ELR (cell line): ENCODE results near the gene C14orf119.
A peak's percentile ranks its signal among the peaks of the same experiment; 100 is the strongest.

ENCODE experiments used
- DNase-seq: peaks from one replicate; pipeline ENCODE4 v3.0.0-alpha.2; 2015; ENCODE audit warnings: low read depth

C14orf119 gene

GRCh38 chr14:23126548-23127278, 31.4 kb downstream of the C14orf119 start:
- DNase-seq = no peak

DNA sequence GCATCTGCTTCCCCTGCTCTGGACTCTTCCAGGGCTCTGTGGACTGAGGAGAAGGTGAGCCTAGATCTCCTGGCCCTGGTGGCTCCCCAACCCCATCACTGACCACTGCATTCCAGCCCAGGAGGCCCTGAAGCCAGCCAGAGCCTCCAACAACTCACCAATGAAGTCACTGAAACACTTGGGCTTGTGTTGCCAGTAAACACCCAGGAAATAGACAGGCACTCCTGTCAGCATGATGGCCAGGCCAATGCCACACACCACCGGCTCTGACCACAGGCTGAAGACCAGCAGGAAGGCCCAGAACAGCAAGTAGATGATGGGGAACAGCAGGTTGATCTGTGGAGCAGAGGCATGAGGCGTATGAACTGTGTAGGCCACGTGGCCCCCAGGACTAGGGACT, 32.6 kb downstream of the C14orf119 start:
- DNase-seq = no peak

DNA sequence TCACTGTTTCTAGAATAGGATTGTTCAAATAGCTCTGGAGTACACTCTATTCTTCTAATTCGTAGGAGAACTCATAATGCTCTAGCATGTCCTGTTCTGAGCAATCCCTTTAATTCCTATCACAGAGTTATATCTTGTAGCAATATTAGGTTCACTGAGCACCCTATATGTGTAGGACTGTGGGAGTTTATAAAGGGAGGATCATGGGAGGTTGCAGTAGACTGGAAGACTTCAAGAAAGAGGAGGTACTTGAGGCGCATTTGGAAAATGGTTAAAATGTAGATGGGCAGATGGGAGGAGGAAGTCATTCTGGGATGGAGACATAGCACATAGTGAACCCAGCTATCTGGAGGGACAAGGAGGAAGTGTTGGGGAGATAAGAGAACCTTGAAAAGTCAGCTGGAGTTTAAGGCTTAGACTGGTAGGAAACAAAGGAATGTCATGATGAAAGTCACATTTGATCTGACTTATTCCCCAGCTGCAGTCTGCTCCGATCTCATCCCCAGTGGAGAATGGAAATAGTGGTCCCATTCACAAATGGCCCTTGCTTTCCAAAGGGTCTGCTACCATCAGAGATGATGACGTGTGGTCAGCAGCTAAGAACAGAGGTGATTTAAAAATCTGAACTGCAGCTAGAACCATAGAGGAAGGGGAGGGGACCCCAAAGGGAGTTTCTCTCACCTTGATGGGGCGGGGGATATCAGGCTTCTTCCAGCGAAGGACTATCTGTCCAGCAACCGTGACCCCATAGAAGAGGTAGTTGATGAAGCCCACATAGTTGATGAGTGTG, 33.9 kb downstream of the C14orf119 start:
- DNase-seq = no peak

- DNase-seq = no peak
Observed at GRCh38 chr14:23129759-23130316, 34.5 kb downstream of the C14orf119 start.

DNA sequence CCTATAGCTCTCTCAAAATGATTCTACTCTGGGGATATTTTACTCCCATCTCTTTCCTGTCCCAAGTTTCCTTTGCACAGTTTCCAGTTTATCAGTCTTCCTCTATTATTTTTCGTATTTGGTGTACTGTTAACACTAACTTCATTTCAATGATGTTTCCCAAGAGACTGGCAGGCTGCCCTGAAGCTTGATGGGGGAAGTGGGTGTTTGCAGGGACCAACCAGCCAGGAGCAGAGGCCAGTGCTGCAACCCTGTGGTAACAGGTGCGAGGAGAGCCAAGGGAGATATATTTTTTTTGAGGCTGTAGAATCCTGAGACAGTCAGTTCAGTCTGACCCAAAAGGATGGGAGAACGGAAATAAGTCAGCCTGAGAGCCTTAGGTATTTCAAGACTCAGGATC, 35.6 kb downstream of the C14orf119 start:
- no peak for DNase-seq

- no peak for DNase-seq
Observed at GRCh38 chr14:23131482-23131881, 36.2 kb downstream of the C14orf119 start.

GRCh38 chr14:23132970-23133369, 37.7 kb downstream of the C14orf119 start:
- no peak for DNase-seq

GRCh38 chr14:23136566-23137133, 41.3 kb downstream of the C14orf119 start:
- DNase-seq = no peak

DNA sequence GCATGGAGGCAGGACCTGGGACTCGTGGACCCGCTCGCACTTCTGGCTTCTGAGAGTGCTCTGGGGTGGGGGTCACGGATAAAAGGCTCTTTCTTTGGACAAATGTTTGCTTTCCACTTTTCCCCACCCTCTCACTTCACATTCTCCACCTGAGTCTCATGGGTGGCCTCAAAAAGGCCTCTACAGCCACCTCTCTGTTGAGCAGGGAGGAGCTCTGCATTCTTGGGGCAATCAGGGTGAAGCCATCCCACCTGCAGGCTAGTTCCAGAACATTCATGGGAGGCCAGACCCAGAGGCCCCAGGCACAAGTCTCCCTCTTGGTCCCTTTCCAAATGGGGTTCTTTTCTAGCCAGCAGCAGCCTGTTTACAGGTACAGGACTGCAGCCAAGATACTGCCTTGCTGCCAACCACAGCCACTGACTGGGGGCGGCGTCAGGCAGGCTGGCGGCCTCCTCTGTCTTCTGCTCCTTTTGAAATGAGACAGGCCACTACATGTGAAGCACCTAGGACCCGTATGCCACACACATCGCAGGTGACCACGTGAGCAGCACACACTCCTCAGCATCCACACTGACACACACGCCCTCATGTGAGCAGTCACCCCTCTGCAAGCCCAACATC, 42.0 kb downstream of the C14orf119 start:
- DNase-seq = no peak

DNA sequence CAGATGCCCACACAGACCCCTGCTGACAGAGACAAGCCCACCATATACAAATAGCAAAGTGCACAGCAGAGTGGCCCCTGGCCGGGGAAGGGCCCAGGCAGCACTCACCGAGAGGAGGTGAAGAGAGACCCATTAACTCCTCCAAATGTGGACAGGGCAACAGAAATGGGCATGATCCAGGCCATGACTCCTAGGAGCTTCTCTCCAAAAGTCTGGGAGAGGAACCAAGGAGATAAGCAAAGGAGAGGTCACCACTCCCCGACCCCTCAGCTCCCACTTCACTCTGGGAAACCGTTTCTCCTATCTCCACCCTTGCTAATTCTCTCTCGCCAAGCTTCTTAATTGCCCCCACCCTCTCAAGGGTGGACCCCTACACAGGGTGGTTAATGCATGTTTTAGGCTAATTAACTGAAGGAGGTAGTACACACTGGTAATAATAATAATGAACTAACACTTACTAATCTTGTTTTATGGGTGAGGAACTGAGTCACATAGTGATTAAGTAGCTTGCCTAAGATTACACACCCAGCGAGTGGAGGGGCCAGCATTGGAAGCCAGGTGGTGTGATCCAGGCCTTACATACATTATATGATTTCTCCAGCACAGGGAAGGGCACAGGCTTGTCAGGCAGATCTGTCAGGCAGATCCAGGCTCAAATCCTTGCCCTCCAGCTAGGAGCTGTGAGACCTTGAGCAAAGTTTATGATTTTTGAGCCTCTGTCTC, 42.7 kb downstream of the C14orf119 start:
- no peak for DNase-seq

DNA sequence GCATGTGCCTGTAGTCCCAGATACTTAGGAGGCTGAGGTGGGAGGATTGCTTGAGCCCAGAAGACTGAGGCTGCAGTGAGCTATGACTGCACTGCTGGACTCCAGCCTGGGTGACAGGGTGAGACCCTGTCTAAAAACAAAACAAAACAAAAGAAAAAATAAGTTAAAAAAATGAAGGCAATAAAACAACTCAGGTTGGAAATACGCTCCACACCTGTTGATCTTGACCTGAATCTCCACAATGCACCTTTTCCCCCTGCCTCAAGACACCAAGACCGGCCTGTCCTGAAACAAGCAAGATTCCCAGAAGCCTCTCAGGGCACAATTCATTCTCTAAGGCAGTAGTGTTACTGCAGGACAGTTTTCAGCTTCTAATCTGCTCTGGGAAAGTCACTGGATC, 44.6 kb downstream of the C14orf119 start:
- no peak for DNase-seq

DNA sequence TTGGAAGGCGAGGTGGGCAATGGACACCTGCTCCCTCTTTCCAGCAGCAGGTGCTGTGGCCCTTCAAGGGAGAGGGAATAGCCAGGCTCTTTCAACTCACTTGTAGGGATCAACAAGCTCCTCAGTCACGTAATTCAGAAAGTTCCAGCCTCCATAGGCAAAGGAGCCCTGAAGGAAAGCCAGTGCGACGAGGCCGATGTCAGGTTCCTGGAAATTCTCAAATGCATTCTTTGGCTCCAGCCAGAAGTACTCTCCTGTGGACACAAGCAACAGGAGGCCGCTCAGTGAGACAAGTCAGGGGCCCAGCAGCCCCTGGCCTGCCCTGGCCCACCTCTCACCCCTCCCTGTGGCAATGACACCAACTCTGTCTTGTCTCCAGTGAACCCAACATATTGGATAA, 45.1 kb downstream of the C14orf119 start:
- no peak for DNase-seq

DNA sequence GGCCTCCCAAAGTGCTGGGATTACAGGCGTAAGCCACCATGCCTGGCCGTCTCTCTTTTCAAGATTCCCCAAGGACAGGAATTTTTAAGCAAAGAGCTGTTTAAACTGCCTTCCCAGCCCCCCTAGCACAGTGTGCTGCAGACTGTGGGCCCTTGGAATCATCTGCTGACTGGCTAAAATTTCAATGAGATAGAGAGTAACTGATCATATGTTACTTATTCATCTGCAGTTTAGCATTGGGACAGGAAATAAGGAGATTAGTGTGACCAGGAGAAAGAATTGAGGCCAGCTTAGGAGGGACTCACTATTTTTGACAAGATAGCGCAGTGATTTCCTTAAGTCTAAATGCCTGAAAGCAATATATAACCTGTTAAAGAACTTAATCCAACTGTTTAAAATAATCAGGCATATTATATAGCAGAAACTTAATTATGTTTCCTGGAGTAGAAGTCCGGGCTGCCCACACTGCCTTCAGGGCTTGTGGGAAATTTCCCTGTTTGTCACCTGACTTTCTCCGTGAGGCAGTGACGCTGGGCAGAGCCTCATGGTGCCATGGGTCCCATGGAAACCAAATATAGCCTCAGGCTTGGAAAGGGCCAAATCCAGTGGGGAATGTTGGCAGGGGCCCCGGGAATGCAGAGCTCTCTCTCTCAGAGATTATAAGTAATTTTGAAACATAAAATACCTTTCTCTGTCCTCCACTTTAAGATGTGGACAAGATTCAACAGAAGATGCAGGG, 46.6 kb downstream of the C14orf119 start:
- peak; percentile 54 for DNase-seq

- DNase-seq = no peak
Observed at GRCh38 chr14:23142826-23143225, 47.5 kb downstream of the C14orf119 start.

DNA sequence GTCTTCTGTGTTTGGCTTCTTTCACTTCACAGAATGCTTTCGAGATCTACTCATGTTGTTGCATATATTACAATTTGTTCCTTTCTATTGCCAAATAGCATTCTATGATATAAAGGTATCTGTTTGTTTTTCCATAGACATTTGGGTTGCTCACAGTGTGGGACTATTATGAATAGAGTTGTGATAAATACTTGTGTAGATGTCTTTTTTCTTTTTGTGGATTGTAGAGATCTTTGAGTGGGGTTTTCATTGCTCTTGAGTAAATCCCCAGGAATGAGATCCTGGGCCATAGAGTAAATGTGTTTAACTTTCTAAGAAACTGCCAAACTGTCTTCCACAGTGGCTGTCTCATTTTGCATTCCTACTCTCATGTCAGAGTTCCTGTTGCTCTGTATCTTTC, 48.6 kb downstream of the C14orf119 start:
- no peak for DNase-seq

DNA sequence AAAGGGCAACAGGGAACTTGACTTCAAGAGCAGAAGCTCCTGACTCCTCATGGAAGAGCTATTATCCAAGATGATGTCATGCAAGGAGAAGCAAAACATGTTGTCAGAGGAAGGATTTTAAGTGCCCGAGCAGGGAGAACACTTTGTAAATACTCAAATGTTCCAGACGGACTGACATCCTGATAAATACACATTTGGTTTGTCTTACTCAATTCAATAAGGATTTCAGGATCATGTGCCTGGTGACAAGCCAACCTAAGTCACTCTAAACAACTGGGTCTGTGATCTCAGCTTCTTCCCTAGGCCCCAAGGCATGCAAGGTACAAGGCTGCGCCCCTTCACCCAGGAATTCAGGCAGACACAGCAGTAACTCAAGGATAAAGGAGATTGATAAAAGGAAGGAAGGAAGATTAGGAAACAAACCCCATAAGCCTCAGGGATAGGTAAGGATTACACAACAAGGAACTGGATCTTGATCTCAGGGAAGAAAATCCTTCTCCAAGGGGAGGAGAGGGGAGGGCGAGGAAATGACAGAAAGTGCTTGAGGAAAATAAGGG, 50.6 kb downstream of the C14orf119 start:
- no peak for DNase-seq

GRCh38 chr14:23146351-23146910, 51.1 kb downstream of the C14orf119 start:
- DNase-seq = no peak

GRCh38 chr14:23146980-23147379, 51.7 kb downstream of the C14orf119 start:
- DNase-seq = no peak

GRCh38 chr14:23147676-23148075, 52.4 kb downstream of the C14orf119 start:
- no peak for DNase-seq

DNA sequence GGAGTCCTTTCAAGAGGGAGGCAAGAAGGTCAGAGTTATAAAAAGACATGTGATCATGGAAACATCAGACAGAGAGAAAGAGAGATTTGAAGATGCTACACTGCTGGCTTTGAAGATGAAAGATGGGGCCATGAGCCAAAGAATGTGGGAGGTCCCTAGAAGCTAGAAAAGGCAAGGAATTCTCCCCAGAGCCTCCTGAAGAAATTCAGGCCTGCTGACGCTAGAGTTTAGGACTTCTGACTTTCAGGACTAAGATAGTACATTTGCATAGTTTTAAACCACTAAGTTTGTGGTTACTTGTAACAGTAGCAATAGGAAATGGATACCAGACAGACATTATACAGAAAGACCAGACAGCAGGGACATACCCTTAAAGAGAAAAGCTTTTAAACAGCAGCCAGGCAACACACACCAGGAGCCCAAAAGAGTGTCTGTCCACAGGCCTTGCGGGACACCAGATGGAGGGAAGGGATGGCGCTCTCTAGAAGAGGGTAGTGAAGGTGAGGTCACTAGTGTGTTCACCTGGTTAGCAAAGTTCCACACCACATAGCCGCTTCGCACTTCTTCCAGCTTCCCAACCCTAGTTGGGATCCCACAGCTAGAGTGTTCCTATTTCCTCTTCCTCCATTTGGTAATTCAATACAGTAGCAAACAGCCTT, 53.4 kb downstream of the C14orf119 start:
- no peak for DNase-seq
